Right lobe of liver (tissue), 4 donors: ENCODE results near the gene PRR20G.

Experiments
- POLR2A ChIP-seq: fragments of 450-650 bp; IDR thresholded peaks from one replicate; pipeline ENCODE4 v1.6.1; 2017; ENCODE audit warnings: antibody characterized with exemption, mild to moderate bottlenecking
- TF ChIP-seq, protein P1 (sequence below), 4 donors: fragments of 200-600 bp in 3 of 4; fragments of 450-650 bp in 1 of 4; IDR thresholded peaks; one replicate each; pipeline versions ENCODE4 v1.5.1 to v1.8.0; 2016 to 2022; ENCODE audit warnings: antibody characterized with exemption in 4 of 4, mild to moderate bottlenecking in 2 of 4
- donor health status: DM: no; HTN: no; CAD: no.
- donor health status: DM: no; HTN: no; CAD: no.
- donor health status: DM: no; HTN: yes; CAD: no.

DNA sequence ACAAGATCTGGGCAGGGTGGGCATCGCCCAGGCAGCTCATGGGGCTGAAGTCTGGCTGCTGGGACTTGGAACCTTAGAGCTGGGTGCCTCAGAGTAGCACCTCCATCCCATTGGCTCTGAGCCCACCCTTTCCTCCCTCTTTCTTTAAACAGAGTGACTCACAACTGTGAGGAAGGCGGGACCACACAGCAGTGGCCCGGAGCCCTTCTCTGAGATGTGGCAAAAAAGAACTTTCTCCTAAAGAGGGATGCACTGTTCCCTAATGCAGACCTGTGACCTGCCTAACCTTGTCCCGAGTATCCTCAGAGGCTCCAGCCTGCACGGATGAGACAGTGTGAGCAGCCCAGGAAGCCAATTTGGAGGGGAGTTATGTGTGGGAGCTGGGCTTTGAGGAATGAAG is 23.6 kb downstream of the PRR20G start:
- TF ChIP-seq, protein P1, sequence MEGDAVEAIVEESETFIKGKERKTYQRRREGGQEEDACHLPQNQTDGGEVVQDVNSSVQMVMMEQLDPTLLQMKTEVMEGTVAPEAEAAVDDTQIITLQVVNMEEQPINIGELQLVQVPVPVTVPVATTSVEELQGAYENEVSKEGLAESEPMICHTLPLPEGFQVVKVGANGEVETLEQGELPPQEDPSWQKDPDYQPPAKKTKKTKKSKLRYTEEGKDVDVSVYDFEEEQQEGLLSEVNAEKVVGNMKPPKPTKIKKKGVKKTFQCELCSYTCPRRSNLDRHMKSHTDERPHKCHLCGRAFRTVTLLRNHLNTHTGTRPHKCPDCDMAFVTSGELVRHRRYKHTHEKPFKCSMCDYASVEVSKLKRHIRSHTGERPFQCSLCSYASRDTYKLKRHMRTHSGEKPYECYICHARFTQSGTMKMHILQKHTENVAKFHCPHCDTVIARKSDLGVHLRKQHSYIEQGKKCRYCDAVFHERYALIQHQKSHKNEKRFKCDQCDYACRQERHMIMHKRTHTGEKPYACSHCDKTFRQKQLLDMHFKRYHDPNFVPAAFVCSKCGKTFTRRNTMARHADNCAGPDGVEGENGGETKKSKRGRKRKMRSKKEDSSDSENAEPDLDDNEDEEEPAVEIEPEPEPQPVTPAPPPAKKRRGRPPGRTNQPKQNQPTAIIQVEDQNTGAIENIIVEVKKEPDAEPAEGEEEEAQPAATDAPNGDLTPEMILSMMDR (IDR thresholded peaks at IDR 0.05) = no peak
- TF ChIP-seq POLR2A = no peak
